DND-41 (cell line): ENCODE results near the gene DGKH.

Experiments
- CTCF ChIP-seq: IDR thresholded peaks from 2 replicates; pipeline ENCODE4 v1.5.1; 2012; ENCODE audit warnings: borderline replicate concordance, low read length, moderate library complexity, mild to moderate bottlenecking; ENCODE audit not compliant: poor library complexity, severe bottlenecking; ENCODE audit errors: extremely low read depth
- EZH2 ChIP-seq: IDR thresholded peaks from 3 replicates; pipeline ENCODE4 v1.6.1; 2012; ENCODE audit warnings: borderline replicate concordance, low read depth, mild to moderate bottlenecking, moderate library complexity, low read length, inconsistent platforms; ENCODE audit not compliant: severe bottlenecking

- no peak for TF ChIP-seq CTCF
- no peak for TF ChIP-seq EZH2
Measured at GRCh38 chr13:42125046-42125445, 76.6 kb downstream of the DGKH start.
